ENCODE results near the gene NUP205. TPM values are rescaled to one million over a fixed set of nuclear protein-coding genes. Genes with fewer than 3 reads are reported as not detected.

Gene NUP205
- total and polyA plus RNA-seq, 2 of the 13 experiments (the other 11 are each of a cell fraction or from before 2014, with no cell fraction given): 46.2 to 87.2 TPM

GRCh38 chr7:135647755-135648154 lies 90.0 kb downstream of the NUP205 start:
- H3K4me1 ChIP-seq (ENCODE audit: insufficient read depth, low read length): no peaks in the 10 kb centered on the region
- ChIA-PET CTCF (ENCODE audit: low intra/inter-chr PET ratio, low total read pairs) (no interaction called here), POLR2A (no interaction called here)
- H3K4me2 ChIP-seq (ENCODE audit: low read depth, low read length): no peak overlapping the region
- intact Hi-C loops (cut with micrococcal nuclease; ENCODE audit: unreplicated experiment) (no loop called here), in situ Hi-C loops (cut with HindIII; ENCODE audit: extremely low pct_ligation_motif_present, low pct_unique_long_range_greater_than_20kb) (loop anchor here (10.0 kb wide), 1 partner anchor 373 kb away; no protein-coding TSS in a partner anchor)
- no peaks in the 10 kb centered on the region for H4K20me1 ChIP-seq (ENCODE audit: insufficient read depth, low read length)
- 97% methylated on average over 1 of the region's 1 CpG for WGBS (ENCODE audit: low lambda C conversion rate)
- no peaks in the 10 kb centered on the region for H3K79me2 ChIP-seq (ENCODE audit: insufficient read depth, low read length)
- H3K9ac ChIP-seq (ENCODE audit: insufficient read depth, low read depth, low read length): no peak overlapping the region
- no peak overlapping the region for H3K4me3 ChIP-seq (replicated peaks in 1 of 3; ENCODE audit: insufficient read depth in 1 of 3, low read depth in 2 of 3, low read length in 3 of 3)
- H3K36me3 ChIP-seq (replicated peaks in 1 of 2; ENCODE audit: control insufficient read depth in 1 of 2, insufficient read depth in 2 of 2, low read length in 2 of 2): peaks cover 13 to 45% of the 10 kb centered on the region in 2 experiments
- no peak overlapping the region for H2AFZ ChIP-seq (ENCODE audit: low read length)
- TF ChIP-seq HNRNPK (IDR thresholded peaks at IDR 0.05; ENCODE audit: low read depth, low read length, poor library complexity, severe bottlenecking) (peak; percentile 79), HOXD1 (CRISPR knock-in tag; IDR thresholded peaks at IDR 0.05) (no peak)
- DNase-seq (ENCODE audit: low spot score): no peak
- no peaks in the 10 kb centered on the region for H3K27me3 ChIP-seq (ENCODE audit: control insufficient read depth in 1 of 2, insufficient read depth in 2 of 2, low read length in 2 of 2)
- no peak for FAIRE-seq
- BruUV-seq (replicated peaks): no TSS peak
- no peak for ATAC-seq
- no peaks in the 10 kb centered on the region for H3K9me3 ChIP-seq (ENCODE audit: low read length)
- no peak overlapping the region for H3K27ac ChIP-seq (ENCODE audit: extremely low read length, insufficient read depth, low read length)

GRCh38 chr7:135648235-135648634 lies 90.5 kb downstream of the NUP205 start:
- in situ Hi-C loops (cut with HindIII; ENCODE audit: extremely low pct_ligation_motif_present, low pct_unique_long_range_greater_than_20kb) (loop anchor here (10.0 kb wide), 1 partner anchor 373 kb away; no protein-coding TSS in a partner anchor), intact Hi-C loops (cut with micrococcal nuclease; ENCODE audit: unreplicated experiment) (no loop called here)
- no TSS peak for BruUV-seq (replicated peaks)
- WGBS (ENCODE audit: low lambda C conversion rate): 97% methylated on average over 7 of the region's 7 CpGs
- Histone ChIP-seq H3K4me2 (ENCODE audit: low read depth, low read length) (no peak overlapping the region), H3K4me3 (replicated peaks in 1 of 3; ENCODE audit: insufficient read depth in 1 of 3, low read depth in 2 of 3, low read length in 3 of 3) (no peak overlapping the region), H4K20me1 (ENCODE audit: insufficient read depth, low read length) (no peaks in the 10 kb centered on the region), H2AFZ (ENCODE audit: low read length) (no peak overlapping the region), H3K27me3 (ENCODE audit: control insufficient read depth in 1 of 2, insufficient read depth in 2 of 2, low read length in 2 of 2) (no peaks in the 10 kb centered on the region), H3K4me1 (ENCODE audit: insufficient read depth, low read length) (no peaks in the 10 kb centered on the region), H3K27ac (ENCODE audit: extremely low read length, insufficient read depth, low read length) (no peak overlapping the region), H3K36me3 (replicated peaks in 1 of 2; ENCODE audit: control insufficient read depth in 1 of 2, insufficient read depth in 2 of 2, low read length in 2 of 2) (peaks cover 13 to 40% of the 10 kb centered on the region in 2 experiments), H3K9ac (ENCODE audit: insufficient read depth, low read depth, low read length) (no peak overlapping the region), H3K9me3 (ENCODE audit: low read length) (no peaks in the 10 kb centered on the region), H3K79me2 (ENCODE audit: insufficient read depth, low read length) (no peaks in the 10 kb centered on the region)
- POLR2A ChIA-PET: no interaction called here
- no peak for TF ChIP-seq ZBTB39 (CRISPR knock-in tag; IDR thresholded peaks at IDR 0.05)
- FAIRE-seq (no peak), DNase-seq (ENCODE audit: low spot score) (no peak), ATAC-seq (no peak)
- CTCF ChIA-PET (ENCODE audit: low intra/inter-chr PET ratio, low total read pairs): no interaction called here

Data from HepG2 (cell line).